ENCODE data around the gene PAIP2.
"Not testable (repeated sequence)": the region's sequence is repeated elsewhere in the genome, so short reads cannot be mapped to it uniquely, and the experiment has no call there.

- TF ChIP-seq POLR2AphosphoS5 (IDR thresholded peaks at IDR 0.05); CTCF (IDR thresholded peaks at IDR 0.05); POLR2A (IDR thresholded peaks at IDR 0.05; ENCODE audit: low read depth): not testable (repeated sequence)
Observed at GRCh38 chr5:139409116-139409515, 67.5 kb downstream of the PAIP2 start.

All from esophagus muscularis mucosa (tissue), 3 donors.